DOHH2 (cell line): ENCODE measurements around the gene CATSPERZ.

Experiments used
- EZH2phosphoT487 ChIP-seq: fragments of 200-600 bp; sonication (generic); IDR thresholded peaks from 2 replicates; pipeline ENCODE4 v1.6.1; 2017; ENCODE audit warnings: borderline replicate concordance, mild to moderate bottlenecking, antibody characterized with exemption, low read length, moderate library complexity, mixed read lengths
- TF ChIP-seq, protein P1 (sequence below): fragments of 200-600 bp; sonication (generic); IDR thresholded peaks from one replicate; pipeline ENCODE4 v1.5.1; 2014; ENCODE audit warnings: antibody characterized with exemption, mild to moderate bottlenecking, low read depth, low read length; ENCODE audit not compliant: poor library complexity, severe bottlenecking

DNA sequence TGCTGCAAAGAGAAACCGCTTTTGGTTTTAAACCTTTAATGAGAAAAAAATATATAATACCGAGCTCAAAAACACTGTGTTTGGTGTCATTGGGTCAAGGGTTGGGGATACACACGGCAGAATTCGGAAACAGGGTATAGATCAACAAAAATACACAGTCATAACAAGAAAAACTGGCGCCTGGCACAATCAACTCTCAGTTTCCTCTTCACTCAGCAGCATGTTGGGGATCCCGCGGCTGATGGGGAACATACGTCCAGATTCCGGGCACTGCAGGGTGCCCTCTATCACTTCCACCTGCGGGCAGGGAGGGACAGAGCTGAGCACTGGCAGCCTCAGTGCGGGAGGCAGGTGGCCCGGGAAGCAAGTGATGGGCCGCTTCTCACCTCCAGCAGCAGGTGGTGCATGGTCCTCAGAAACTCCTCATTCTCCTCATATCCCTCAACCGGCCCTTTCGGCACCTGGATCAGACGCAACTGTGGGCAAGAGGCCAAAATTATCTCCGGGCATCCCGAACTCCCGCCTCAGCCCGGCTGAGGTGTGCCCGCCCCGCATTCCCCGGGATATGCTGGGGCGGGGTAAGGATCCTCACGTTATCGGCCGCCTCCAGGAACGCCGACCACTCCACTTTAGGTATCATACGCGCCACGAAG lies 16.6 kb downstream of the CATSPERZ start:
- TF ChIP-seq, protein P1, sequence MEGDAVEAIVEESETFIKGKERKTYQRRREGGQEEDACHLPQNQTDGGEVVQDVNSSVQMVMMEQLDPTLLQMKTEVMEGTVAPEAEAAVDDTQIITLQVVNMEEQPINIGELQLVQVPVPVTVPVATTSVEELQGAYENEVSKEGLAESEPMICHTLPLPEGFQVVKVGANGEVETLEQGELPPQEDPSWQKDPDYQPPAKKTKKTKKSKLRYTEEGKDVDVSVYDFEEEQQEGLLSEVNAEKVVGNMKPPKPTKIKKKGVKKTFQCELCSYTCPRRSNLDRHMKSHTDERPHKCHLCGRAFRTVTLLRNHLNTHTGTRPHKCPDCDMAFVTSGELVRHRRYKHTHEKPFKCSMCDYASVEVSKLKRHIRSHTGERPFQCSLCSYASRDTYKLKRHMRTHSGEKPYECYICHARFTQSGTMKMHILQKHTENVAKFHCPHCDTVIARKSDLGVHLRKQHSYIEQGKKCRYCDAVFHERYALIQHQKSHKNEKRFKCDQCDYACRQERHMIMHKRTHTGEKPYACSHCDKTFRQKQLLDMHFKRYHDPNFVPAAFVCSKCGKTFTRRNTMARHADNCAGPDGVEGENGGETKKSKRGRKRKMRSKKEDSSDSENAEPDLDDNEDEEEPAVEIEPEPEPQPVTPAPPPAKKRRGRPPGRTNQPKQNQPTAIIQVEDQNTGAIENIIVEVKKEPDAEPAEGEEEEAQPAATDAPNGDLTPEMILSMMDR = peak; percentile 38
- TF ChIP-seq EZH2phosphoT487 = no peak
